Mucosa of gallbladder (tissue), 1 donor: ENCODE data around the gene LRRC8D. TPM values are rescaled to one million over a fixed set of nuclear protein-coding genes. Genes with fewer than 3 reads are reported as not detected.

ENCODE experiments used
- DNase-seq: peaks from one replicate; pipeline ENCODE4 v3.0.0-alpha.2; 2020; ENCODE audit warnings: low spot score
- total RNA-seq: library from RNA; stranded (reverse); gene quantifications from one replicate; pipeline ENCODE4 v1.2.1, GENCODE V29; 2021
- donor health status: DM: no; HTN: no; CAD: no.

Gene LRRC8D
- total RNA-seq, 1 donor from 2014 or later, result 26.5 TPM

DNA sequence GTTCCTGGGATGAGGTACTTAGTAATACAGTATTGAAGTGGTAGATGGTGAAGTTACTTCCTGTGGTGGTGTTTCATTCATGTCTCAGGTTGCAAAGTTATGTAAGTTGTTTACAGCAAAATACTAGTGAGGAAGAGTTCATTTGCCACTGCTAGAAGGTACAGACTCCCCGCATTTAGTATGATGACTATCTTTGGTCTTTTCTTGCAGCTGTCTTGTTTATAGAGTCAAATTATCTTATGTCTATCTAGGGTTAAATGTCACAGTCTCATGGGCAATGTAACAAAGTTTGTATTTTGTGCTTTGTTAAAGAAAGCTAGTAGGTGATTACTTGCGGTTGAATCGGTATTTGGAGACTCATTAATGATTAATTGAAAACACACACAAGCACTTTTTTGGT, 50.2 kb downstream of the LRRC8D start:
- no peak for DNase-seq

DNA sequence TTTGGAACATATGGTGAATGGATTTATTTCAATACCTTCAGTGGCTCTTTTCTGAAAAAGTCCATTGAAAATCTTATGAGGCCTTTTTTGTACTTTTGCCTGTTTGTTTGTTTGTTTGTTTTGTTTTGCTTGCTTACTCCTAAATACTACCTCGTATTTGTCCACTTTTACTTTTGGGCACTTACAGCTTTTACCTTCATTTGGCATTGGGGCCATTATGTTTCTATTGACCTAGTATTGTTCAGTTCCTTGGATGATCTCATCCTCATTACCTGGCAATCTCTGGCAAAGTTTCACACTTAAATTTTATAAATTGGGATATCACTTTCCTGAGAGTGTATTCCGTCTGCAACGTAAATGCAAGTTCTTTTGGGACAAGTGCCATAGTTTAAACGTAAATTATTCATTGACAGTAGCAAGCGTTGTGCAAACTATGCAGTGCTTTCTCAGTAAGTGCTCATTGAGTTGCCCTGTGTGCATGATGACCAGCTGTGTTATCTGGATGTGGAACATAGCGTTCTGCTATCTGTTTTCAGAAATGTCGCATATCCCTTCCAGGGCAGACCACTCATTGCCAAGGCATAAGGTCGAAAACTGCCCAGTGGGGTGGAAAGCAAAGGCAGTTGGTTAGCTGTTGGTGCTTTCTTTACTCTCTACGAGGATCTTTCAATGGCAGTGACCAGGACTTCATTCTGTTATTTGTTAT, 51.1 kb downstream of the LRRC8D start:
- no peak for DNase-seq

DNA sequence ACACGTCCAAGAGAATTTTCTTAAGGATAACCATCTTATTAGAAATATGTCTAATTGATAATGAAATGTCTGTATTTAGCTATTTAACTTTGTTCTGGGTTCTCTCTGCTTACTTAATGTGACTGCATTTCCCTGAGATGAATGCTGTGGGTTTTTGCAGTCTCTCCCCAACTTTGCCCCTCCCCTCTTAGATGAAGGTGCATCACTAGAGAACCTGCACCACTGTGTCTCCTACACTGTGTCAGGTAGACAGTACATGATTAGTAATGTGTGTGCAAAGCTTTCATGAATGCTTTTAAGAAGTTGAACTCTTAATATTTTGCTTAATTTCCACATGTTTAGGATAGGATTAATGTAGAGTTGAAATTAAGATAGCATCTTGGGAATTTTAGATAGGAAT, 51.7 kb downstream of the LRRC8D start:
- no peak for DNase-seq

DNA sequence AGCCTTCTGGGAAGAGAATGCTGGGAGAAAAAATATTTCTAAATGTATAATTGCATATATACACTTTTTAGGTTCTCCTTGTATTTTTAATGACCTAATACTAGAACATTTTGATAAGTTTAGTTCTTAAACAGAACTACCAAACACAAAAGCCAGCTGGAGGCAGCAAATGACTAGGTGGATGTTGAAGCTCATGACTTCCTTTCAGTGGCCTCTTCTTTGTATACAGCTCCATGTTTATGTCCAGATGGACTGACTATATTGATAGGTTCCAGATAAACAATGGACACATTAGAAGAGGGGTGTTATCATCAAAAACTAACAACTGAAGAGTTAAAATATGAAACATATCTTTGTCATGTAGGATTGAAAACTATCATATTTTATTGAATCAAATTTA, 52.5 kb downstream of the LRRC8D start:
- DNase-seq, result no peak

DNA sequence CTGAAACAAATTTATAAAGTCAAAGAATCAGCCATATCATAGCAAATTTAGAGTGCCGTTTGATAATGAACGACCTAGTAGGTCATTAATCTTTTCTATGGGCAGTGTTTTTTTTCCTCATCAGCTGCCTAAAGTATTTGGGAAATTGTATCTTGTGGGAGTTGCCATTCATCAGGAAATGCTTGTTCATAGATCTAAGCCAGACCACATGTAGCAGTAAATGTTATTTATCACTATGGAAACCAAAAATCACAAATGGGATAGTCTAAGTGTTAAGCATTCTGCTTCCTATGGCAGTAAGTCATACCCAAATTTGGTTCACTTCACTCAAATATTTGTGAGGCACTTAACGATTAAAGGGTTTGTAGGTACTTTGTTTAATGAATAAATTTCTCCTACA, 52.9 kb downstream of the LRRC8D start:
- DNase-seq, result no peak

DNA sequence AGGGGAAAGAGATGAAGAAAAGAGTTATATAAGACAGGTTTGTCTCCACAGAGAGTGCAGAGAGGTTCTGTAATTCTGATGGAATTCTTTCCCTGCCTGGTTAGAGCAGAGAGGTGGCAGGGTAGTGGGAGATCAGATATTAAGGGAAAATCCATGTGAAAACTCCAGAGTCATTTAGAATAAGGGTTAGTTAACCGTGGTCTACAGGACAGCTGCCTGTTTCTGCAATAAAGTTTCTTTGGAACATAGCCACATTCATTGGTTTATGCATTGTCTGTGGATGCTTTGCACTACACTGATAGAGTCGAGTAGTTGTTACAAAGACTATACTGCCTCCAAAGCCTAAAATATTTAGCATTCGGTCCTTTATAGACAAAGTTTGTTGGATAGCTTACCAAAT, 55.6 kb downstream of the LRRC8D start:
- DNase-seq, result no peak

DNA sequence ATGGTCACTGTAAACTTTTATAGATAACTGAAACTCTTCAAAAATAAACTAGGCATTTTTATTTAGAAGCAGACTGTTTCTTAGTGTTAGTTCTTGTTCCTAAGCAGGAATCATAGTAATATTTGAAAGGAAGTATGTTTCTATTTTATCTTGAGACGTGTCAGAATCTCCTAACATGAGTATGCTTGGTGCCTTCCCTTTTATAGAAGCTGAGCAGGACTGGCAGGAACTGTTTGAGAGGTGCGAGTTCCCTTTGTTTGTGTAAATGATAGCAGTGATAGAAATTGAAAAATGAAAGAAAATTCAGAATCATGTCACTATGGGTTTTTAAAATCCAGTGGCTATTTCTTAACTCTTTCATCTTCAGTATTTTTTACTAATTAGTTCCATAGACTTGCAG, 56.9 kb downstream of the LRRC8D start:
- no peak for DNase-seq

DNA sequence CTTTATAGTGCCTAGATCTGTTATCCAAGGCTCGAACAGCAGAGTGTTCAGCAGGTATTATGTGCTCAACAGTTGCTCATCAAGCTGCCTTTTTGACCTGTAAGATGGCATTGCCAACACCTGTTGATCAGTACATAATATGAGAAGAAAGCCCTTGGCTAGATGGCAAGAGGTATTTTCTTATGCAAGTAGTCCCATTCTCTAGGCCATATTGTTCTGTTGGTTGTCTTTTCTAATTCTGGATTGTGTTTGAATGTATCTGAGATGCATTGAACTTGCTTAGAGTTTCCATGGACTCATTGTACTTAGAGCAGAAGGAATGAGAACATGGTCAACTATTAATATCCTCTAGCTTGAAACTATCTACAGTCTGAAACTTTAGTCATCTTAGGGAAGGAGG, 57.4 kb downstream of the LRRC8D start:
- no peak for DNase-seq

DNA sequence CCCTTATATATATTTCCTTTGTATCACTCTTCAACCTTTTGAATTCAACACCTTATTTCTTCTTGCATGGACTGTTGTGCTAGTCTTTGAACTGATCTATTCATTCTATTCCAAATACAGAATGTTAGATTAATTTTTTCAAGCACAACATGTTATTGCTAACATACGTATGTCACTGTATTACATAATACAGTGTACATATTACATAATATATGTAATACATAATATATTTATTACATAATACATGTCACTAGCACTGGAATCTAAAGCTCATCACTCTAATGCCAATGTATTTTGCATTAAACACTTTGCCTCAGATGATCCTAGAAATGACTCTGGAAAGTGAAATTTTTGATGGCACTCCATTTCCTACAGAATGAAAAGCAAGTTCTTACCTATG, 59.8 kb downstream of the LRRC8D start:
- DNase-seq, result no peak

DNA sequence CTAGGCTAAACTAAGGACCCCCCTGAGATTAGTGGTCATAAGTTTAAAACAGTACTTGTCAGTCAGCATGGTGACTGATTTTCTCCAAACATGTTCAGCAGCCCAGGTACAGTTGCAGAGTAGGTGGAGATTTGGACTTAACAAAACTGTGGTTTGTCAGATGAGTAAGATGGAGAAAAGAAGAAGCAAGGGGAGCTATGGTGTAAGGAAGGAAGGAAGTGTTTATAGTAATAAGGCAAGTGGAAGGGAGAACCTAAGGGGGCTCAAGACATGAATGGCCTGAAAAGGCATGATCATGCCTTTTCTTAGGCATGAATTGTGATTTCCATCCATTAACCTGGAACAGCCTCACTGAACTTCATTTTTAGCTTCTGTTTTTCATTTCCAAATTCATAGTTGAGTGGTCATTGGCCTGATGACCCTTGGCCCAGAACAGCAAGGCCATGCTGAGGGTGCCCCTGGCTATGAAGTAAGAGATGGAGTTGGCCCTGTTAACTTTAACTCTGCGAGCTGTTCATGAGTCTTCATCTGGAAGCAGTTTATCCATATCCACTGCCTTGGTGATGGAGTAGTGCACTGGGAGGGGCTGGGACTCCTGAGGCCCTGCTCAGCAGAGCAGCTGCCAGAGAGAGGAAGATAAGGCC, 60.7 kb downstream of the LRRC8D start:
- DNase-seq, result no peak

DNA sequence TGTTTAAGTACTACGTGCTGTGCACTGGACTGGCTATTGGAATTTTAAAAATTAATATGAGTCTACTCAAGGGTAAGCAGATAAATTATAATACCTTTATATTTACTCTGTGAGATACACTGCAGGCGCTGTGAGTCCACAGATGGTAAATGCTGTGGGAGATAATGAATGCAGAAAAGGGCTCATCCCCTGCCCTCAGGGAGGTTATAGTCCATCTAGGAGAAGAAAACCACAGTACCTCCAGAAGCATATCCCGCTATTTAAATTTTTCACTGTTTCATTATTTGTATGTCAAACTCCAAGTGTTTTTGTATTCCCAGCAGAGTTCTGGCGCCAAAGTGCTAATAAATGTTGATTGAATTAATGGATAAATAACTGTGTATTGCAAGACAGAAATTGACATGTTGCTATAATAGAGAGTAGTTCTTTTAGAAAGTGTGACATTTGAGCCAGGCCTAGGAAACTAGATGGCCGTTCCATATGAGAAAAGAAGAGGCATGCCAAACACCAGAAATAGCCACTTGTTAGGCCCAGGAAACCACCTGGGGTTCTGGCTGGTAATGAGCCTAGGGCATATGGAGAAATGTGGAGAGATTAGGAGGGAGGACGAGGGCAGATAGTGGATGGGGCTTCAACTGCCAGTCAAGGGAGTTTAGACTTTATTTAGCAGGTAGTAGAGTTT, 61.7 kb downstream of the LRRC8D start:
- no peak for DNase-seq

DNA sequence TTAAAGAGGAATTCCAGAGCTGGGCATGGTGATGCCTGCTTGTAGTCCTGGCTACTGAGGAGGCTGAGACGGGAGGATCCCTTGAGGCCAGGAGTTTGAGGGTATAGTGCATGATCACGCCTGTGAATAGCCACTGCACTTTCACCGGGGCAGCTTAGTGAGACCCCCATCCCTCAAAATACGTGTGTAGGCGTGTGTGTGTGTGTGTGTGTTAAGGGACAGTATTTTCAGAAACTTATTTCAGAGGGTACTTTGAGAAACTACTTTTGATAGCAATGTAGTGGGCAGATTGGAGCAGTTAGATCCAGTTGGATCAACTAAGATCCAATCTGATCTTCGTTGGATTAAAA, 62.2 kb downstream of the LRRC8D start:
- DNase-seq, result no peak

DNA sequence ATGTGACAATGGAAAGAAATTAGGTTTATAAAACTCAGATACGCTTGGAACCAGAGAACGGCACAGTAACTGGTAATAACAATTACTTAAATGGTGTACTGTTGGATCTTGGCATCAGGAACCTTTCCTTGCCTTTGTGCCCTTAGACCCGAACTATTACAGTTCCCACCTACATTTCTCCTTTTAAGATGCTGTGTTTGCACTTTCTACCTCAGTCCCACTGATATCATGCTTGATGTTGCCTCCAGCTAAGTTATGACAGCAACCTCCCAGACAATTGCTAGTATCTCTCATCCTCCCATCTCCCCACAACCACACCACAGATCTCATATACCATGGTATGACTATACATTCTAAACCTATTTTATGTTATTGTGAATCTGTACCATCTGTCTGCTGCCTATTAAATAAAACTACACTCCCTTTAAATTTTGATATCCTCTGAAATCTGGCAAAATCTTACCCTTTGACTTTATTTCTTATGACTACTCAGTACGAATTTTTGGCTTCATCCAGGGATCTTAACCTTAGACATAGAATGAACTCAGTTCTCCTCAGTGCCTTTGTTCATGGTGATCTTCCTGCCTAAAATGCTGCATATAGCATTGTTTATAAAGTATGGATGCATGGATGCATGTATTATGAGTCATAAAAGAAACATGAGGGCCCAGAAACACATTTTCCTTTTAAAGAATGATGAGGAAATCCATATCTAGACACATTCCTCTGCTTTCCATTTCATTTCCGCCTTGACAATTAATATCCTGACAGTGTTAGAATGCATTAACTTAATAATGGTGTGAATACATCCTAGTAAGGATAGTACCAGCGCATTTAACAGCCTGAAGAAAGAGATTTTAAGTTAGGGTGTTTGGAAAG, 64.1 kb downstream of the LRRC8D start:
- DNase-seq, result no peak

DNA sequence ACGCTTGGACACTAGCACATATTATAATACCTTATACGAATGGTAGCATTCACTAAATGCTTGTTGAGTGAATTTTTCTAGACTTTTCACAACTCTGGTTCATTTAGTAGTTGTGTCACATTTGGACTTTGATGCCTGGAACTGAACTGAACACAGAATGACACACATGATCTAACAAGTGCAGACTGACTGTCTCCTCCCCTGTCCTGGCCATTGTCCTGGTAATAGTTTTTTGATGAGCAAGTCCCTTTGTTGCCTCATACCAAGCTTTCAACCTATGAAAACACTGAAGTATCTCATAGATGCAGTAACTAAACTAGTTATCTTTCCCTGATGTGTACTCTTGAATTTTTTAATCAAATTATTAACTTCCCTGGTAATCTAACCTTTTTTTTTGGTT, 66.4 kb downstream of the LRRC8D start:
- no peak for DNase-seq

DNA sequence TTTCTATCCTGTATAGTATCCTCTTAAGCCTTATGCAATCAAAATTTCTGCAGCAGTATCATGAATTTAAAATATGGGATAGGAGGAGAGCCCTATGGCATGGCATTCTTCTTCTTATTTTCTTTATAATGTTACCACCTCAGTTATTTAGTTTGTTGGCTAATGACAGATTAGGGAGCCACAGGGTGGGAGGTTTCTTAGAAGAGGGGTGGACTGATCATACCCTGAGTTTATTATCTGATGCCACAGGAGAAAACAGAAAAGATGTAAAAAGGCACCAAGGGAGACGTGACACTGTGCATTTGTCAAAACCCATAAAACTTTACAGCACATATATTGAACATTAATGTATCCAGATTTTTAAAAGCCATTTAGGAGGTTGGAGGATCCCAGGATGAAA, 66.9 kb downstream of the LRRC8D start:
- no peak for DNase-seq

DNA sequence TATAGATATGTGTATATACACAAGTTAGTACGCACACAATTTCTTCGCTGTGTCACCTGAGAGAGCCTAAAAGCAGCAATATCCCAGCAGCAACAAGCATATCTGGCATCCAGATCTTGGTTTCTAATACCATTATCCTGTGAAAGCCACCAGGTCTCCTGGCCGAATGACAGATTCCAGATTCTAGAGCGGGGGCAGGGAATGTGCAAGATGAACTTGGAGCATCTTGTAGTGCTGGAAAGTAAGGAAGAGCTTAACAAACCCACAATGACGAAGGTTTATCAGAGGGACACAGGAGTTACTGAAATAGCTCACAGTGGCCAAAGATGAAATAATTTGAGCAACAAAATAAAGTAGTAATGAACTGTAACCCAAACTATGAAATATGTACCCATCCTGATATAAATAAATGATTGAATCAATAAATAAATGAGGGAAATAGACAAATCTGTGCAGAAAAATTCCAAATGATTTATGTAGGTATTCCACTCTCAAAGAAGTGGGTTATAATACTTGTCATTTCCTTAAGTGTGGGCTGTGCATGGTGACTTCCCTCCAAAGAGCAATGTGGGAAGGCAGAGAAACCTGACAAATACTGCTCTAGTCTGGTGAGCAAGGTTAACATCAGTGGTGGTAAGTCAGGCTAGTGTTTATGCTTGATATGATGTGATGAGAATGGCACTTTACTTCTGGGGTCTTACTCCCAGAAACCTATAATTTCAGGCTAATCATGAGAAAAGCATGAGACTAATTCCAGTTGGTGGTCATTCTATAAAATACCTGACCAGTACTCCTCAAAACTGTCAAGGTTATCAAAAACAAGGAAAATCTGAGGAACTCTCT, 67.9 kb downstream of the LRRC8D start:
- DNase-seq, result no peak

DNA sequence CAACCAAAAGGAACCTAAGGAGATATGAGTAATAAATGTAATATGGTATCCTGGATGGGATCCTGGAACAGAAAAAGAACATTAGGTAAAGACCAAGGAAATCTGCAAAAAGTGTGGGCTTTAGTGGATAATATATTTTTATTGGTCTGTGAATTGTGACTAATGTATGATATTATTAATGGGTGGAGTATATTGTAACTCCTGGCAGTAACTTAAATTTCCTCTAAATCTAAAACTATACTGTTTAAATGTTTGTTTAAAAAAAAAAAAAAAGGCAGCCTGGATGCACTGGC, 68.4 kb downstream of the LRRC8D start:
- DNase-seq, result no peak

DNA sequence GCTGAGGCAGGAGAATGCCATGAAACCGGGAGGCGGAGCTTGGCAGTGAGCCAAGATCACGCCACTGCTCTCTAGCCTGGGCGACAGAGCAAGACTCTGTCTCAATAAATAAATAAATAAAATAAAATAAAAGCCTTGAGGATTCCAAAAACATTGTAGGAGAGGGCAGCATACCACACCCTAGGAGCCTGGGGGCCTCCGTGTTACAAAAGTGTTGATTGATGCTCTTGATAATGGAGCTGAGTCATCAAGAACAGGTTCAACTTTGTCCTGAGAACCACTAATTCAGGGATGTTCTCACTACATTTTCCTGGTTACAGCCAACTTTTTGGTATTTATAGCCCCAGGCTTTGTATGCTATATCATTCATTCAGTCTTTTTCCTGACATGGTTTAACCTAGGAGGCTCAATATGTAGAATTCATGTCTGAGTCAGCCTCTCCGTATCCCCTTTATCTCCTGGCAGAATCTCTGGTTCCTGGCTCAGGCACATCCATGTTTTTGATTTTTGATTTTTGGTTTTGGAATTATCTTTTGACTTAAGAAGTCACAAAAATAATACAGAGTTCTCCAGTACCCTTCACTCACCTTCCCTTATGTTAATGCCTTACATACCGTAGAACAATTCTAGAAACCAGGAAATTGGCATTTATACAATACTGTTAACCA, 69.4 kb downstream of the LRRC8D start:
- no peak for DNase-seq

DNA sequence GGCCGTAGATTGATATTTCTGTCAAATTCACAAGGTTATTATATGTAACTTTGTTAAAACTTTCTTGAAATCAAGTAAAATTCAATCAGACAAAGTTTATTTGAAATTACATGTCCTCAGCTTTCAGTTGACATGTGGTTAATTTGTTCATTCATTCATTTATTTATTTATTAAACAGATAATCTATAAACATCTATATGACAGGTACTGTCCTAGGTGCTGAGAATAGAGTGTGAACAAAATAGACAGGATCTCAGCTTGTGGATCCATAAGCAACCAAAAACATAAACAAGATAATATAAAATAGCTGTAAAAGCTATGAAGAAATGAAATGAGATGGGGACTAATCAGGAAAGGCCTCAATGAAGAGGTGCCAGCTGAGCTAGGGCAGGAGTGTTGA, 72.0 kb downstream of the LRRC8D start:
- DNase-seq, result no peak

DNA sequence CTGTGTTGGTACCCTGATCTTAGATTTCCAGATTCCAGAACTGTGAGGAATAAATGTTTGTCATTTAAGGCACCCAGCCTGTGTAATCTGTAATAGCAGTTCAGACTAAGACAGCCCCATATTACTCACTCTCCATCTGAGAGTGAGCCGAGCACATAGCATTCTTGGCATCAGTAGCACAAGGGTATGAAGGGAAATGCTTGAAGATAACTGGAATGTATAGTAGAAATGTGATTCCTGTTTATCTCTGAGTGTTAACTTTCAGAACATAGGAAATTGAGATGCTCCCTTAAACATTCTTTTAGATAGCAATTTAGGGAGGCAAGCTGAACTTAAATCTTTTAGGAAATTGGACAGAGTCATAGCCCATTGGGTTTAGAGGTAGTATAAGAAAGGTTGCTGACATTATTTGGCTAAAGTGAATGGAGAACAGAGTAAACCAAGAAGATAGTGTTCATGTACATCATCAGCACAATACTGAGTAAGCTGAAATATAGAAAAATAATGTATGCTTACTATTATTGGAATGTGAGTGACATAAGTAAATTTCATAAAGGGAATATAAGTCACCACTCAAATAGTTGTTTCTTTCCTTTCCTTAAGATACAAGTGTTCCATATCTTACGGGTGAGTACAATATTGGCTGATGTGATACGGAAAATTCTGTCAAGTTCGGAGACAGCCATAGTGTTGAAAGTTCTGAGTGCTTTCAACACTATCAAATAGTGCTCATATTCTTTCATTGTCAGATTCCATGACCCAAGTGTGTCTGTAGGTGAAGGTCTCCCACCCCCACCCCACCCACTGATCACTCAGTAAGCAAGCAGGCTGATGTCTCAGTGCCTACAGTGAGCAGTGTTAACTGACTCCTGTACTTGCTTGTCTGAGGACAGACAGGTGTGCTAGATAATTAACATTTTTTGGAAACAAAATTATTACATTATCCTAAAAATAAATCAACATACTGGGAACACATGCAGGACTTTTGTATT, 73.7 kb downstream of the LRRC8D start:
- no peak for DNase-seq
